ENCODE results near the gene CCDC117.
"Not testable (repeated sequence)": the region's sequence is repeated elsewhere in the genome, so short reads cannot be mapped to it uniquely, and the experiment has no call there.

Gene CCDC117, protein sequence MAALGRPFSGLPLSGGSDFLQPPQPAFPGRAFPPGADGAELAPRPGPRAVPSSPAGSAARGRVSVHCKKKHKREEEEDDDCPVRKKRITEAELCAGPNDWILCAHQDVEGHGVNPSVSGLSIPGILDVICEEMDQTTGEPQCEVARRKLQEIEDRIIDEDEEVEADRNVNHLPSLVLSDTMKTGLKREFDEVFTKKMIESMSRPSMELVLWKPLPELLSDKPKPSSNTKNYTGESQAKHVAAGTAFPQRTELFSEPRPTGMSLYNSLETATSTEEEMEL

DNA sequence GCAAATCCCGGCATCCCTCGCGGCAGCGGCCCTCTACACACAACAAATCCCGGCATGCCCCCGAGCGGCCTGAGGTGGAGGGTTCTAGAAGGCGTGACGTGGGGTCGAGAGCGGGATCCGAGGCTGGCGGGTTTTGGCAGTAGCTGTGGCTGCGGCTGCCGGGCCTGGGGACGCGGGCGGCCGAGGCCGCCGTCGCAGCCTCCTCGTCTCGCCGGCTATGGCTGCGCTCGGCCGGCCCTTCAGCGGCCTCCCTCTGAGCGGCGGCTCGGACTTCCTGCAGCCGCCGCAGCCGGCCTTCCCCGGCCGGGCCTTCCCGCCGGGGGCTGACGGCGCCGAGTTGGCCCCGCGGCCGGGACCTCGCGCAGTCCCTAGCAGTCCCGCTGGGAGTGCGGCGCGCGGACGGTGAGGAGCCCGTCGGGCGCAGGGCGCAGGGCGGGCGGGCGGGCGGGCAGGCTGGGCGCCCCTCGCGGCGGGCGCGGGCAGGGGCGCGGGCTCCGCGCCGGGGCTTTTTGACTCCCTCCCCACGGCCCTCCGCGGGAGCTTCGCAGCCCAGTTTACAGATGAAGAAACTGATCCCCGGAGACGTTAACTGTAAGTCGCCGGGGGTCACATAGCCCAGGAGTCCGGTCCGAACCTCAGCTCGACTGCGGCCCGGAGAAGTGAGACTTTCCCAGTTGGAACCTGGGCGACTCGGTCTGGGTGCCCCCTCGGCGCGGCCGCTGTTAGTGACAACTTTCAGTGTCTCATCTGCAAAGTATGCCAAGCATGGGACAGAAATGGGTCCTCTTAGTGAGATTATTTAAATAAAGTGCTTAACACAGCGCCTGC is at the start of gene CCDC117:
Gene CCDC117, plus strand, starts transcription at position 63 of the 828 bp plus-strand sequence. Its CDS starts 155 bp downstream, at position 218.
- DNase-seq (ENCODE audit: low spot score) = peak; percentile 96

DNA sequence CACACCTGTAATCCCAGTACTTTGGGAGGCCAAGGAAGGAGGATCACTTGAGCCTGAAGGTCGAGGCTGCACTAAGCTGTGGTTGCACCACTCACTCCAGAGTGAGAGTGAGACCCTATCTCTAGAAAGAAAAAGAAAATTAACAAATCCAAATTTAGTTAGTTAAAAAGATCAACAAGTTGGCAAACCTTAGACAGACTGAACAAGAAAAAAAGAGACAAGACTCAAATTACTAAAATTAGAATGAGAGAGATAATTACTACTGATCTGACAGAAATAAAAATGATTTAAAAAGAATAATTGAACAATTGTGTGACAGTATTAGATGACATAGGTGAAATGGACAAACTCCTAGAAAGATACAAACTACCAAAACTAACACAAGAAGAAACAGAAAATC is 44.5 kb upstream of the CCDC117 start:
- no peak for DNase-seq (ENCODE audit: low spot score)

DNA sequence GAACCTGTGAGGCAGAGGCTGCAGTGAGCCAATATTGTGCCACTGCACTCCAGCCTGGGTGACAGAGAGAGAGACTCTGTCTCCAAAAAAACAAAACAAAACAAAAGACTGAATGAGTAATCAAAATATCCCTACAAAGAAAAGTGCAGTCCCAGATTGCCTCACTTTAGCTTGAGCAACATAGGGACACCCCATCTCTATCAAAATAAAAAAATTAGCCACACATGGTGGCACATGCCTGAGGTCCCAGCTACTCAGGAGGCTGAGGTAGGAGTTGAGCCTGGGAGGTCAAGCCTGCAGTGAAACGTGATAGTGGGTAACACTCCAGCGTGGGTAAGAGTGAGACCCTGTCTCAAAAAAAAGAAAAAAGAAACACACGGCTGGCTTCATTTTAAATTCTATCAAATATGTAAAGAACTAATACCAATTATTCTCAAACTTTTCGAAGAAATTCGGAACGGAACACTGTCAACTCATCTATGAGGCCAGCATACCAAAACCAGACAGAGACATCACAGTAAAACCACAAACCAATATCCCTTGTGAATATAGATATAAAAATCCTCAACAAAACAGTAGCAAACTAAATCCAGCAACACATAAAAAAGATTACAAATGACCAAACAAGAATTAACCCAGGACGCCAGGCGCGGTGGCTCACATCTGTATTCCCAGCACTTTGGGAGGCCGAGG is 43.7 kb upstream of the CCDC117 start:
- DNase-seq (ENCODE audit: low spot score) = no peak

DNA sequence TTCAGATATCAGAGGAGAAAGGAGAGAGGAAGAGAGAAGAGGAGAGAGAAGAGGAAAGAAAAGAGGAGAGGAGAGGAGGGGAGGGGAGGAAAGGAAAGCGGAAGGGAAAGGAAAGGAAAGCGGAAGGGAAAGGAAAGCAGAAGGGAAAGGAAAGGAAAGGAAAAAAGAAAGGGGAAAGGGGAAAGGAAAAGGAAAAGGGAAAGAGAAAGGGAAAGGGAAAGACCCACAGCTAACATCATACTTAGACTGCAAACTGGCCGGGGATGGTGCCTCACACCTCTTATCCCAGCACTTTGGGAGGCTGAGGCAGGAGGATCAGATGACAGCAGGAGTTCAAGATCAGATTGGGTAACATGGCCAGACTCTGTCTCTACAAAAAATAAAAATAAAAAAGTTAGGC is 42.3 kb upstream of the CCDC117 start:
- DNase-seq (ENCODE audit: low spot score) = no peak

DNA sequence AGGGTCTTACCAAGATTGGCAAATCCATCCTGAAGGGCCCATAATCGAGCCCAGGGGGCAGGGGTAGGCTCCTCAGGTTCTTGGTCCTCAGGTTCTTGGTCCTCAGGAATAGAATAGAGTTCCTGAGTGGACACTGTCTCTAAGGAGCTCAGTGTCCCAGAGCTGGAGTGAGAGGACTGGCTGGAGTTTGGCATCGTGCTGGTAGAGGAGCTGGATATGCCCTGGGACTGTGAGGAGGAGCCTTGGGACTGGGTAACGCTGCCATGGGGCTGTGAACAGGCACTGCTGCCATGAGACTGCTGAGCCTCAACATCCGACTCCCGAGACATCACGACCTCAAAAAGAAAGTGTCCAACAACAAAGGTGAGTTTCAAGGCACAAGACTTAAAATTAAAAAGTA is 38.1 kb upstream of the CCDC117 start:
- no peak for DNase-seq (ENCODE audit: low spot score)

DNA sequence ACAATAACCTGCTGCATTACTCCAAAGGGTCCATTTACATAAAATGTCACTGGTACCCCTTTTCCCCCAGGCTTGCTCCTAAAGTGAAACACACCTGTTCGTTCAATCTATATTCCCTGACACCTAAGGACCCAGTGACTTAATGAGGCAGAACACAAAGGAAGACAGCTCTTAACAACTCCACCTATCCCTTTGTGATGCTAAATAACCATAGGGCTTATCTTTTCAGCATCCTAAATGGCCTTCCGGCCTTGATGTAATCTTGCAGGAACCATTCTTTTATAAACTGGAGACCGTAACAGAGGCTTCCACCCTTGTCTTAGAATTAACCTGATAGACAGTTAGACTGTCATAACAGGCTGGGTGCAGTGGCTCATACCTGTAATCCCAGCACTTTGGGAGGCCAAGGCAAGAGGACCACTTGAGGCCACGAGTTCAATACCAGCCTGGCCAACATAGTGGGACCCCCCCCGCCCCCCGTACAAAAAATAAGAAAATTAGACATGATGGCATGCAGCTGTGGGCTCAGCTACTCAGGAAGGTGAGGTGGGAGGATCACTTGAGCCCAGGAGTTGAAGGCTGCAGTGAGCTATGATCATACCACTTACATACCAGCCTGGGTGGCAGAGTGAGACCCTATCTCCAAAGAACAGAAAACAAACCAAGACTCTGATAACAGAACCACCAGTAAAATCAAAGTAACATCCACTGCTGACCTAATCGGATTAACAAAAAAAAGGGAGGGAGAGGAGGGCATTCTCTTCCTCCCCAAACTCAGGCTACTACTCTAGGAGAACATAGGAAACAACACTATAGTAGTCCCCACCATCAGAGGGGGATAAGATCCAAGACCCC is 36.0 kb upstream of the CCDC117 start:
- DNase-seq (ENCODE audit: low spot score) = no peak

DNA sequence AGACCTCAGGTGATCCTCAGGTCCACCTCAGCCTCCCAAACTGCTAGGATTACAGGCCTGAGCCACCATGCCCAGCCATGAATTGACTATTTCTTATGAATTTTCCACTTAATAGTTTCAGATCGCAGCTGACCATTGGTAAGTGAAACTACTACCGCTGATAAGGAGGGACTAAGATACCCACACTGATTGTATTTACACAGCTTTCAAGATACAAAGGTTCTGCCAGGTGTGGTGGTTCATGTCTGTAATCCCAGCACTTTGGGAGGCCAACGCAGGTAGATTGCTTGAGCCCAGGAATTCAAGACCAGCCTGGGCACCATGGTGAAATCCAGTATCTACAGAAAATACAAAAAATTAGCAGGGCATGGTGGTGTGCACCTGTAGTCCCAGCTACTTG is 34.8 kb upstream of the CCDC117 start:
- no peak for DNase-seq (ENCODE audit: low spot score)

DNA sequence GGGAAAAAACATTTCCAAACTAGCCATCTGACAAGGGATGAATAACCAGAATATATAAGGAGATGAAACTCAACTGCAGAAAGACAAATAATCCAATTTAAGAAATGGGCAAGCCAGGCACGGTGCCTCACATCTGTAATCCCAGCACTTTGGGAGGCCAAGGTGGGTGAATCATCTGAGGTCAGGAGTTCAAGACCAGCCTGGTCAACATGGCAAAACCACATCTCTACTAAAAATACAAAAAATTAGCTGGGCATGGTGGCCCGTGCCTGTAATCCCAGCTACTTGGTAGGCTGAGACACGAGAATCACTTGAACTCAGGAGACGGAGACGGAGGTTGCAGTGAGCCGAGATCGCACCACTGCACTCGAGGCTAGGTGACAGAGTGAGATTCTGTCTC is 33.6 kb upstream of the CCDC117 start:
- DNase-seq (ENCODE audit: low spot score) = not testable (repeated sequence)

DNA sequence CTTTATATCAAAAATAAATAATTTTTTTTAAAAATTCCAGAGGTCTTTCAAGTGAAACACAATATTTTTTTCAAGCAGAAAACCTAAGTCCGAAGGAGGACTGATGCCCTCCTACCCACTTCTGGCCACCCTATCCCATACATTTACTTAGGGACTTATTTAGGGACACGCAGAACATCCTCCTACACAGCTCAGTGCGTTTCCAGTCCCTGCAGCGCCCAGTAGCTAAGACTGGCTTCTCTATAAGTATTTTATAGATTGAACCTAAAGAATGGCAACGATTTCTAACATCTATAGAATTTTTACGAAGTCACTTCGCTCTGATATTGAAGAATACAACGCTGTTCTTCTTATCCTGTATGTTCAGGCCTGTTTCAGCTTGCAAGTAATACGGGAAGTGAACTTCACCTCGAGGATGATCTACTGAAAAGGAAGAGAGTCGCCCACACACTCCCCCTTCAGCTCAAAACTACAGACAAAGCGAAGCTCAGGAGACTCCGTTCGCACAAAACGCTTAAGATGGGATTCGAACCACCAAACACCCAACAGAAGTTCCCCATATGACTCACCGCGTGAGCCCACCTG is 31.2 kb upstream of the CCDC117 start:
- no peak for DNase-seq (ENCODE audit: low spot score)

DNA sequence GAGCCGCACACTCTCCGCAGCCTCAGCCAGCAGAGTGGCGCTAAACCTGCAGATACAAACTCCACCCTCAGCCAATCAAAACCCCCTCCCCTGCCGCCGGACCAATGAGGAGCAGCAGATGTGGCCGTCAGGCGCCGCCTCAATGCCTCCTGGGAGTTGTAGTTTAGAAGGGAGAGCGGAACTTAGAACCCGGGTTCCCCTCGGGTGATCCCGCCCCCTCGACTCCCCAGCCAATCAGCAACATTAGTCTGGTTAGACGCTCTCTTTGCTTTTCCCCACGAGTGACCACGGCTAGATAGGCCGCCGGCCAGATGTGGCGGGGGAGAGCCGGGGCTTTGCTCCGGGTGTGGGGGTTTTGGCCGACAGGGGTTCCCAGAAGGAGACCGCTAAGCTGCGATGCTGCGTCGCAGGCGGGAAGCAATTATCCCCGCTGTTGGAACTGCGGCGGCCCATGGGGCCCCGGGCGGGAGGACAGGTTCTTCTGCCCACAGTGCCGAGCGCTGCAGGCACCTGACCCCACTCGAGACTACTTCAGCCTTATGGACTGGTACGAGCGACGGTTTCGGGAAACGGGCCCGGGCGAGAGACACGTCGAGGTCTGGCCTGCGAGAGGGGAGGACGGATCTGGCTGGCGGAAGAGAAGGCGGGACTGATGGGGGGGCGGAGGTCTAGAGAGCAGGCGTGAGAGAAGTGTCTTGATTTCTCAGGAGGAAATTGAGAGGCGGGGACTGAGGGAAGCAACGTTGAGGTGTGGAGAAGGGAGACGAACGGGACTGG is 30.5 kb upstream of the CCDC117 start, which contains the start of the genes CHEK2 and HSCB:
Gene CHEK2, minus strand, starts transcription at position 36 of the 777 bp plus-strand sequence. CDS start 7,099 bp downstream, outside the sequence.
Gene HSCB, plus strand, starts transcription at position 255 of the 777 bp plus-strand sequence. Its CDS starts 57 bp downstream, at position 312.
- DNase-seq (ENCODE audit: low spot score) = peak; percentile 98

DNA sequence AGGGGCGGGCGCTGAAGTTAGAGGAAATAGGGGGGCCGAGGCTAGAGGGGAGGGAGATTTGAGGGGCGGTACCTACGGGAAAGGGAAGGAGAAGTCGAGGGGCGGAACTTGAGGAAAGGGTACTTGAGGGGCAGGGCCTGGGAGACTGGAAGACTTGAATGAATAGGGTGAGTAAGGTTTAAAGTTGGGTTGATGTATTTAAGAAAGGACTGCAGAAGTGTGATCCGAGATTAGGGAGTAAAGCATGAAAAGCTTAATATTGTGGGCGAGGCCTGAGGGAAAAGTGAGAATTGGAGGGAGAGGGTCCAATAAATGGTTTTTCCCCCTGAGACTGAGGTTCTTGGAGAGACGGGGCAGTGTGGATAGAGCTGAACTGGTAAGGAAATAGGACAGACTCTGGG is 29.9 kb upstream of the CCDC117 start:
- DNase-seq (ENCODE audit: low spot score) = peak; percentile 90

DNA sequence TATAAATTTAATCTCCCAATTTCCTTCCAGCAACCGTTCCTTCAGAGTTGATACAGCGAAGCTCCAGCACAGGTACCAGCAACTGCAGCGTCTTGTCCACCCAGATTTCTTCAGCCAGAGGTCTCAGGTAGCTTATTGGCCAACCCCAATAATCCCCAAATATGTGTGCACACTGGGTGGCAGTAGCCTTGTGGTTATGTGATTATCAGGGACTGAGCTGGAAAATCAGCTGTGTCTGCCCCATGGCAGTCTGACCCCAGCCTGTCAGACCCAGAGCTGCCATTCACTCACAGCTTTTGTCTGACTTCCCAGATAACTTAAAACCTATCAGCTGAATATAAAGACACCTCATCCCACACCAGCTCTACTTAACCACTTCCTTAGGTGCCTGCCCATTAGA is 28.6 kb upstream of the CCDC117 start:
- DNase-seq (ENCODE audit: low spot score) = no peak

DNA sequence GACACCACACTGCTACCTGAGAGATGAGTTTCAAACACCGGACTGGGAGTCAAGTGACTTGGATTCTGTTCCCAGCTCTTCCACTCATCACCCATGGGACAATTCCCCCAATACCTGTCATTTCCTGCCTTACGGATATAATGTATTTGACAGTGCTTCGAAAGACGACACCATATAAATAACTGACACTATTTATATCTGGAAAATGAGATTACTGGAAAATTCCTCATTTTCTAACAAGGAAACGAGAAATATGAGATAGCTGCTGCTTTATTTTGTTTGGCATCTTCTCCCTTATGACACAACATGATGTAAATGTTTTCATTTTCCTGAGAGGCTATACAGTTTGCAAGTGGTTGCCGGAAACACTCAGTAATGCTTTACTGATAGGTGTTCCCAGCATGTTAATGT is 22.0 kb upstream of the CCDC117 start:
- DNase-seq (ENCODE audit: low spot score) = no peak

DNA sequence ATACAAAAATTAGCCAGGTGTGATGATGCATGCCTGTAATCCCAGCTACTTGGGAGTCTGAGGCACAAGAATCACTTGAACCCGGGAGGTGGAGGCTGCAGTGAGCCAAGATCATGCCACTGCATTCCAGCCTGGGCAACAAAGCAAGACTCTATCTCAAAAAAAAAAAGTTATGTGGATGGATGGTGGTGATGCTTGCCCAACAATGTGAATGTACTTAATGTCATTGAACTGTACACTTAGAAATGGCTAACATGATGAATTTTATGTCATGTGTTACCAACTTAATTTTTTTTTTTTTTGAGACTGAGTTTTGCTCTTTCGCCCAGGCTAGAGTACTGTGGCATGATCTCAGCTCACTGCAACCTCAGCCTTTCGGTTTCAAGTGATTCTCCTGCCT is 18.0 kb upstream of the CCDC117 start:
- not testable (repeated sequence) for DNase-seq (ENCODE audit: low spot score)

DNA sequence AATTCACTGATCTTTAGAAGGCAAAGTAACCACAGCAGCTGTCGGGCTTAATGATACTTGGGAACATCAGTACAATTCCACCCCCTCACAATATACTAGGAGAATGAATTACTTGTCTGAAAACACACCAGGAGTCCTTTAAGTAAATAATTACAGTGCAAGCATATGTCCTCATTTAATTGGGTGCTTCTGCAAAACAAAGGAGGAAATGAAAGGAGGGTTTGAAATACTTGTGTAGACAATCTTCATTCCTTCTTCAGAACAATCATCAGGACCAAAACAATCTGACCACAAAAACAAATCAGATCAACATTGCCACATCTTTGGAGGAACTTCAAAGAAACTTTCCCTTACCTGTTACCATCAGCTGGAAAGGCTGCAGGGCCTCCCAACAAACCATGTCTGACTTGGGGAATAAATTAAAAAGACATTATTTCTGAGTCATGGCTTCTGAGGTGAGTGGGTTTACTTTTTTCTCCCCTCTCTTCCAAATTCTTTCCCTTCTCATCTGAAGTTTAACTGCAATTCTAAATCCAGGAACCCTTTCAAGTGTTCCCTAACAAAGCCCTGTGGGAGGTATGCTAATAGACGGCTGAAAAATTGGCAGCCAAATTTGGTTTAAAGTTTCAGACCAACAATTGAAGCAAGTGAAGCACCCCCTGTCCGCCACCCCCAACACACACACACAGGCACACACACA is 12.5 kb upstream of the CCDC117 start:
- DNase-seq (ENCODE audit: low spot score) = no peak

DNA sequence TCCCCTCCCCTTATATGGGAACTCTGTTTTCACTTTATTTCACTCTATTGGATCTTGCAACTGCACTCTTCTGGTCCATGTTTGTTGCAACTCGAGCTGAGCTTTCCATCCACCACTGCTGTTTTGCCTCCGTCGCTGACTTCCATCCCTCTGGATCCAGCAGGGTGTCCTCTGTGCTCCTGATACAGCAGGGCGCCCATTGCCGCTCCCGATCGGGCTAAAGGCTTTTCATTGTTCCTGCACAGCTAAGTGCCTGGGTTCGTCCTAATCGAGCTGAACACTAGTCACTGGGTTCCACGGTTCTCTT is 11.1 kb upstream of the CCDC117 start:
- DNase-seq (ENCODE audit: low spot score) = no peak

DNA sequence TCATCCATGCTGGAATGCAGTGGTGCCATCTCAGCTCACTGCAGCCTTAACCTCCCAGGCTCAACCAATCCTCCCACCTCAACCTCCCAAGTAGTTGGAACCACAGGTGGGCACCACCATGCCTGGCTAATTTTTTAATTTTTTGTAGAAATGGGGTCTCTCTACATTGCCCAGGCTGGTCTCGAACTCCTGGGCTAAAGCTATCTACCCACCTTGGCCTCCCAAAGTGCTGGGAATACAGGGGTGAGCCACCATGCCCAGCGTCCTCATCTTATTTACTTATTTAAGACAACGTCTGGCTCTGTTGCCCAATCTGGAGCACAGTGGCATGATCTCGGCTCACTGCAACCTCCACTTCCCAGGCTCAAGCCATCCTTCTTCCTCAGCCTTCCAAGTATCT is 10.5 kb upstream of the CCDC117 start:
- DNase-seq (ENCODE audit: low spot score) = not testable (repeated sequence)

DNA sequence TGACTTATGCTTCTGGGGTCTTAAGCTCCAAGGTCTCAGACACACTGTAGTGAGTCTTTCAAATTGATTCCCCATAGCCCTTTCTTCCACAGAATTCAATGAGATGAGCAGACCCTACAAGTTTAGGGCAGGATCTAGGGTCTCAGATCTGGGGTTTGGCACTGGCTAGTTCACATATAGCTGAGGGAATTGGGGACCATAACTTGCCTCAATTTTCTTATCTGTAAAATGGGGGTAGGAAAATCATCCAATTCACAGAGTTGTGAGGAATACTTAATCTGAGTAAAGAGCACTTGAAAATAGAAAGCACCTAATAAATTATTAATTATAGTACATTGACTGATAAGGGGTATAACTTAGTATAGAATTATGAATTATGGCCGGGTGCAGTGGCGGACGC is 5.9 kb upstream of the CCDC117 start:
- DNase-seq (ENCODE audit: low spot score) = no peak

DNA sequence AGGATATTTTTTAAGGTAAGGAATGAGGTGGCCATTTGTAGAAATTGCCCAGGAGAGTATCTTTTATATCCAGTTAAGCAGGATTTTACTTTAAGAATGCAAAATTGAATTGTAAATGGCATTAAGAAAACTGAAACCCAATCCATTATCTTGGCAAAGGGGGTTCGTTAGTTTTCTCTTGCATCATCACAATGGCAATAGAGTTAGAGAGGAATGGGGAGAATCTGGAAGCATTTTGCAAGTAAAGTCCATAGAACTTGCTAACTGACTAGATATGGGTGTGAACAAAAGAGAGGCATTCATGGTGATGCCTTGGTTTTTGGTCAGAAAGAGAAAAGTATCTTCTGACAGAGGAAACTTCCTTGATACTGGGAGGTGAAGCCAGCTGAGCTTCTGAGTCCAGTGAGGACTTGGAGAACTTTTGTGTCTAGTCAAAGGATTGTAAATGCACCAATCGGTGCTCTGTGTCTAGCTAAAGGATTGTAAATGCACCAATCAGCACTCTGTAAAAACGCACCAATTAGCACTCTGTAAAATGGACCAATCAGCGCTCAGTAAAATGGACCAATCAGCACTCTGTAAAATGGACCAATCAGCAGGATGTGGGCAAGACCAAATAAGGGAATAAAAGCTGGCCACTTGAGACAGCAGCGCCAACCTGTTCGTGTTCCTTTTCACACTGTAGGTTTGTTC is 3.6 kb upstream of the CCDC117 start:
- no peak for DNase-seq (ENCODE audit: low spot score)
